Ovary (tissue), 3 donors: ENCODE results near the gene ACAP1.

Experiments
- CTCF ChIP-seq, 3 donors: fragments of 450-650 bp in 2 of 3; fragments of 200-600 bp in 1 of 3; IDR thresholded peaks; one replicate each; pipeline versions ENCODE4 v1.5.1 to v1.8.0; 2016 to 2022; ENCODE audit warnings: antibody characterized with exemption in 3 of 3, mild to moderate bottlenecking in 1 of 3
- POLR2A ChIP-seq: fragments of 450-650 bp; IDR thresholded peaks from one replicate; pipeline ENCODE4 v1.6.1; 2017; ENCODE audit warnings: antibody characterized with exemption, mild to moderate bottlenecking, moderate library complexity
- donor health status: DM: no; HTN: no; CAD: no.

- TF ChIP-seq POLR2A (no peak), CTCF (IDR thresholded peaks at IDR 0.05) (no peak)
Observed at GRCh38 chr17:7346761-7347614, 10.7 kb downstream of the ACAP1 start.
